Measurements from ENCODE around the gene CSGALNACT2. TPM values are rescaled to one million over a fixed set of nuclear protein-coding genes. Genes with fewer than 3 reads are reported as not detected.

Gene CSGALNACT2
- total and polyA plus RNA-seq, 9 of the 15 experiments (the other 6 are each of a cell fraction or from before 2014, with no cell fraction given), result 1.4 to 7.3 (median 3.5) TPM

DNA sequence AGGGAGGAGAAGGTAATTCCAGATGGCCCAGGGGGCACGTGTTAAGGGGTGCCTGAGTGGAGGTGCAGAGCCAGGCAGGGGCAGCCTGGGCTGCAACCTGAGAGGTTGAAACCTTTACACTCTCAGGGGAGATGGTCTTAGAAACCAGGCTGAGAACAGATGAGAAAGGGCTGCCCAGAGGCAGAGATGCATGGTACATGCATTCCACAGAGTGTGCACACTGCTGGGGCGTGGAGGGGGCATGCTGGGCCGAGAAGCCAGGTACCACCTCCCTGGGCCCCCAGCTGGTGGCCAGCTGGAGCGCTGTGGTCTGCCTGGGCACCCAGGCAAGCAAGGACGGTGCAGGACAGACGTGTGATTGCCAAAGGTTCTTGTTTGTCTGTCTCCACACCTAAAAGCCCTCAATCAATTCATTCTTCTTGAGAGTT lies 14.1 kb upstream of the CSGALNACT2 start:
- ATAC-seq (no peak), FAIRE-seq (no peak), DNase-seq (ENCODE audit: extremely low read depth in 1 of 4, low spot score in 3 of 4) (no peak)
- H3K36me3 ChIP-seq (ENCODE audit: control insufficient read depth, insufficient read depth, low read length), result no peaks in the 10 kb centered on the region
- peaks cover 32 to 80% of the 10 kb centered on the region in 2 experiments for H3K27me3 ChIP-seq (ENCODE audit: control insufficient read depth in 2 of 2, insufficient read depth in 2 of 2, low read length in 2 of 2)
- TF ChIP-seq, protein P1, sequence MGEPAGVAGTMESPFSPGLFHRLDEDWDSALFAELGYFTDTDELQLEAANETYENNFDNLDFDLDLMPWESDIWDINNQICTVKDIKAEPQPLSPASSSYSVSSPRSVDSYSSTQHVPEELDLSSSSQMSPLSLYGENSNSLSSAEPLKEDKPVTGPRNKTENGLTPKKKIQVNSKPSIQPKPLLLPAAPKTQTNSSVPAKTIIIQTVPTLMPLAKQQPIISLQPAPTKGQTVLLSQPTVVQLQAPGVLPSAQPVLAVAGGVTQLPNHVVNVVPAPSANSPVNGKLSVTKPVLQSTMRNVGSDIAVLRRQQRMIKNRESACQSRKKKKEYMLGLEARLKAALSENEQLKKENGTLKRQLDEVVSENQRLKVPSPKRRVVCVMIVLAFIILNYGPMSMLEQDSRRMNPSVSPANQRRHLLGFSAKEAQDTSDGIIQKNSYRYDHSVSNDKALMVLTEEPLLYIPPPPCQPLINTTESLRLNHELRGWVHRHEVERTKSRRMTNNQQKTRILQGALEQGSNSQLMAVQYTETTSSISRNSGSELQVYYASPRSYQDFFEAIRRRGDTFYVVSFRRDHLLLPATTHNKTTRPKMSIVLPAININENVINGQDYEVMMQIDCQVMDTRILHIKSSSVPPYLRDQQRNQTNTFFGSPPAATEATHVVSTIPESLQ (CRISPR knock-in tag; IDR thresholded peaks at IDR 0.05), result no peak
- TF ChIP-seq MYNN (IDR thresholded peaks at IDR 0.05) (no peak), MYNN (CRISPR knock-in tag; IDR thresholded peaks at IDR 0.05) (no peak), CAMTA2 (CRISPR knock-in tag; conservative IDR thresholded peaks at IDR 0.05) (no peak), CREB1 (IDR thresholded peaks at IDR 0.05) (no peak), CREB1 (CRISPR knock-in tag; IDR thresholded peaks at IDR 0.05) (no peak), SAFB2 (IDR thresholded peaks at IDR 0.05; ENCODE audit: borderline replicate concordance, low read depth, low read length, severe bottlenecking) (no peak), DNMT1 (IDR thresholded peaks at IDR 0.05) (no peak), PCBP1 (IDR thresholded peaks at IDR 0.05; ENCODE audit: low read depth, low read length, poor library complexity, severe bottlenecking) (no peak), NFIC (IDR thresholded peaks at IDR 0.05) (no peak)
- no TSS peak for BruUV-seq (replicated peaks)
- intact Hi-C loops (cut with micrococcal nuclease) (no loop called here), in situ Hi-C loops (cut with MboI) (no loop called here)
- no peaks in the 10 kb centered on the region for H3K79me2 ChIP-seq (ENCODE audit: control insufficient read depth, insufficient read depth, low read length)
- H3K27ac ChIP-seq (ENCODE audit: extremely low read depth, low read depth, low read length), result no peak overlapping the region
- H2AFZ ChIP-seq (ENCODE audit: low read depth, low read length), result no peak overlapping the region
- no peaks in the 10 kb centered on the region for H3K9me1 ChIP-seq (ENCODE audit: control insufficient read depth, insufficient read depth, low read length)
- no peak overlapping the region for H3K9ac ChIP-seq (ENCODE audit: insufficient read depth in 1 of 2, low read depth in 2 of 2, low read length in 2 of 2)
- ChIA-PET CTCF (ENCODE audit: low intra/inter-chr PET ratio) (no interaction called here), POLR2A (no interaction called here)
- H4K20me1 ChIP-seq (replicated peaks; ENCODE audit: control insufficient read depth, insufficient read depth, low read length), result no peaks in the 10 kb centered on the region
- WGBS (ENCODE audit: insufficient coverage, low coverage, missing lambda C conversion rate), result 4% methylated on average over 6 of the region's 6 CpGs
- H3K9me3 ChIP-seq (replicated peaks; ENCODE audit: control insufficient read depth, insufficient read depth, low read depth, low read length), result no peaks in the 10 kb centered on the region
- no peak overlapping the region for H3K4me3 ChIP-seq
- no peak overlapping the region for H3K4me2 ChIP-seq (ENCODE audit: insufficient read depth, low read length)
- H3K4me1 ChIP-seq (replicated peaks in 1 of 2; ENCODE audit: control insufficient read depth in 2 of 2, insufficient read depth in 2 of 2, low read length in 2 of 2), result peaks cover 2 to 13% of the 10 kb centered on the region in 2 experiments; a peak in 1 of 5 replicates
